ENCODE measurements around the gene CEACAM5. TPM values are rescaled to one million over a fixed set of nuclear protein-coding genes. Genes with fewer than 3 reads are reported as not detected.

CEACAM5 gene
- total RNA-seq, 1 experiment from 2014 or later: 18.1 TPM

GRCh38 chr19:41774515-41774980 is 66.1 kb downstream of the CEACAM5 start:
- peak; percentile 90 to 100 for DNase-seq
- no peak for TF ChIP-seq CTCF (conservative IDR thresholded peaks at IDR 0.05)
- no peak for TF ChIP-seq EZH2 (IDR thresholded peaks at IDR 0.05; ENCODE audit: low read depth)
- H3K4me3 ChIP-seq: no peak overlapping the region
- H3K9me3 ChIP-seq (ENCODE audit: insufficient read depth, low read depth): no peaks in the 10 kb centered on the region
- no TSS peak for BruUV-seq (replicated peaks)
- POLR2A ChIA-PET (ENCODE audit: unreplicated experiment): interaction anchor here (0.6 to 1.4 kb wide), 7 partner anchors 9 to 39 kb away, joined by 4 to 27 read pairs (median 23); partner anchors contain the start of gene CEACAM6
- no peaks in the 10 kb centered on the region for H4K20me1 ChIP-seq (ENCODE audit: insufficient read depth)
- H3K4me2 ChIP-seq: peak overlapping the region; percentile 82
- no peaks in the 10 kb centered on the region for H3K27me3 ChIP-seq (ENCODE audit: insufficient read depth, low read depth)
- H3K9me2 ChIP-seq (ENCODE audit: insufficient read depth): no peaks in the 10 kb centered on the region
- H3K27ac ChIP-seq: peak overlapping the region; percentile 100
- CTCF ChIA-PET: interaction anchor here (0.7 to 1.8 kb wide), 3 partner anchors 20 to 28 kb away, joined by 4 to 23 read pairs (median 5); partner anchors contain the start of gene CEACAM6
- H3F3A ChIP-seq (ENCODE audit: insufficient read depth, low read depth): peaks cover 78% of the 10 kb centered on the region
- H3K79me2 ChIP-seq (ENCODE audit: low read depth): no peaks in the 10 kb centered on the region
- H3K36me3 ChIP-seq (ENCODE audit: low read depth): peaks cover 25% of the 10 kb centered on the region
- intact Hi-C loops (cut with micrococcal nuclease; ENCODE audit: unreplicated experiment): loop anchor here (1.0 kb wide), 3 partner anchors 11 to 33 kb away; partner anchors contain the start of gene CEACAM6
- peaks cover 90% of the 10 kb centered on the region for H3K4me1 ChIP-seq (replicated peaks; ENCODE audit: insufficient read depth)
- no peak overlapping the region for H2AFZ ChIP-seq

DNA sequence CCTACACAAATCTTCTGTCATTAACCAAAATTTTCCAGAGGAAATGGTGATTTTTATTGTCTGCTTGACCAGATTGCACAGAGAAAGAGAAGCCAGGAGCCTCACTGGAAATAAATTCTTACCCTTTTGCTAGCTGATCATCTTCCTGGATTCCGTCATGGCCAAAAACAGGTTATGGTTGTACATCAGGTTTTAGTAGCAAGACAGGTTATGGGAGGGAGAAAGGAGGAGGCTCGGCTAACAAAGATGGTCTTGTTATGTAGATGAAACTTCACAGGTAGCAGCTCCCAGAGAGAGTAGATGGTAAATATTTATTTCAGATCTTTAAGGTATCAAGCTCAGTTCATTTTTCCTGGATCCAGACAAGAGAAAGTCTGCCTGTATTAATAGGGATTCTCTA is 68.3 kb downstream of the CEACAM5 start:
- peaks cover 11% of the 10 kb centered on the region; the same call in 1 of the 2 replicates for H3K36me3 ChIP-seq (ENCODE audit: low read depth)
- no peak for TF ChIP-seq EZH2 (IDR thresholded peaks at IDR 0.05; ENCODE audit: low read depth)
- H3K79me2 ChIP-seq (ENCODE audit: low read depth): no peaks in the 10 kb centered on the region
- intact Hi-C loops (cut with micrococcal nuclease; ENCODE audit: unreplicated experiment): no loop called here
- ChIA-PET POLR2A (ENCODE audit: unreplicated experiment) (interaction anchor here (0.7 kb wide), 1 partner anchor 19 kb away, joined by 10 read pairs; no protein-coding TSS in a partner anchor), CTCF (interaction anchor here (0.7 to 2.0 kb wide), 5 partner anchors 8 to 70 kb away, joined by 3 to 5 read pairs (median 4); no protein-coding TSS in a partner anchor)
- peak; percentile 50 to 91 for DNase-seq
- H3K4me2 ChIP-seq: peak overlapping the region; percentile 57
- peaks cover 91% of the 10 kb centered on the region for H3K4me1 ChIP-seq (replicated peaks; ENCODE audit: insufficient read depth)
- no peaks in the 10 kb centered on the region for H3K9me2 ChIP-seq (ENCODE audit: insufficient read depth)
- H3K27ac ChIP-seq: peak overlapping the region; percentile 100
- no peaks in the 10 kb centered on the region for H3K27me3 ChIP-seq (ENCODE audit: insufficient read depth, low read depth)
- no TSS peak for BruUV-seq (replicated peaks)
- H3F3A ChIP-seq (ENCODE audit: insufficient read depth, low read depth): peaks cover 78% of the 10 kb centered on the region
- peak overlapping the region; percentile 4; the same call in 1 of the 2 replicates for H3K4me3 ChIP-seq
- H3K9me3 ChIP-seq (ENCODE audit: insufficient read depth, low read depth): no peaks in the 10 kb centered on the region
- H2AFZ ChIP-seq: no peak overlapping the region
- H4K20me1 ChIP-seq (ENCODE audit: insufficient read depth): no peaks in the 10 kb centered on the region

Other genes starting within 250 kb of the CEACAM5 start
- gene CEACAM21, start 132.5 kb upstream of the CEACAM5 start, total RNA-seq (2021): not detected in 2 replicates
- not detected in 2 replicates for gene CEACAM4, start 81.6 kb upstream of the CEACAM5 start, total RNA-seq (2021)
- not detected in 2 replicates for gene CEACAM7, start 20.4 kb upstream of the CEACAM5 start, total RNA-seq (2021)
- 265 and 468 TPM in 2 replicates for gene CEACAM6, start 46.9 kb downstream of the CEACAM5 start, total RNA-seq (2021)
- gene CEACAM3, start 88.0 kb downstream of the CEACAM5 start, total RNA-seq (2021): not detected in 2 replicates
- not detected in 2 replicates for gene LYPD4, start 136.1 kb downstream of the CEACAM5 start, total RNA-seq (2021)
- gene DMRTC2, start 136.4 kb downstream of the CEACAM5 start, total RNA-seq (2021): not detected in 2 replicates
- 2,593 and 3,356 TPM in 2 replicates for gene RPS19, start 151.6 kb downstream of the CEACAM5 start, total RNA-seq (2021)
- 0.33 and 0.59 TPM in 2 replicates for gene CD79A, start 168.7 kb downstream of the CEACAM5 start, total RNA-seq (2021)
- gene ARHGEF1, start 174.6 kb downstream of the CEACAM5 start, total RNA-seq (2021): 101 and 109 TPM in 2 replicates
- gene ERFL, start 219.8 kb downstream of the CEACAM5 start, total RNA-seq (2021): 0.65 and 0.98 TPM in 2 replicates

Measured in PC-9 (cell line).